Neural cell (in vitro differentiated cells): ENCODE results near the gene RECK.

Experiments
- EP300 ChIP-seq: fragments of 450-650 bp; conservative IDR thresholded peaks from 2 replicates; pipeline ENCODE4 v1.6.1; 2014; ENCODE audit warnings: antibody characterized with exemption, mild to moderate bottlenecking, moderate library complexity; ENCODE audit not compliant: poor library complexity, severe bottlenecking
- EZH2 ChIP-seq: fragments of 200-600, 300-800 bp; shearing (Covaris generic), sonication (generic); IDR thresholded peaks from 2 replicates; pipeline ENCODE4 v1.6.1; 2014; ENCODE audit warnings: antibody characterized with exemption, low read length, borderline replicate concordance, mild to moderate bottlenecking; ENCODE audit not compliant: insufficient read depth, poor library complexity, severe bottlenecking
- MXI1 ChIP-seq: fragments of 450-650 bp; conservative IDR thresholded peaks from 2 replicates; pipeline ENCODE4 v1.6.1; 2014; ENCODE audit warnings: antibody characterized with exemption, mild to moderate bottlenecking; ENCODE audit not compliant: poor library complexity, severe bottlenecking
- POLR2AphosphoS5 ChIP-seq: IDR thresholded peaks from 2 replicates; pipeline ENCODE4 v1.6.1; 2012
- RAD21 ChIP-seq: fragments of 450-650 bp; conservative IDR thresholded peaks from 2 replicates; pipeline ENCODE4 v1.6.1; 2014; ENCODE audit warnings: antibody characterized with exemption, mild to moderate bottlenecking, moderate library complexity
- SMC3 ChIP-seq: fragments of 450-650 bp; conservative IDR thresholded peaks from 2 replicates; pipeline ENCODE4 v1.6.1; 2014; ENCODE audit warnings: antibody characterized with exemption, mild to moderate bottlenecking, moderate library complexity; ENCODE audit not compliant: poor library complexity
- TAF1 ChIP-seq: IDR thresholded peaks from 2 replicates; pipeline ENCODE4 v1.6.1; 2012; ENCODE audit warnings: low read depth
- TF ChIP-seq, protein P1 (sequence below): fragments of 450-650 bp; IDR thresholded peaks from 2 replicates; pipeline ENCODE4 v1.5.1; 2014; ENCODE audit warnings: antibody characterized with exemption, mild to moderate bottlenecking, moderate library complexity; ENCODE audit not compliant: poor library complexity, severe bottlenecking
- TF ChIP-seq, protein P2 (sequence below): IDR thresholded peaks from 2 replicates; pipeline ENCODE4 v1.6.1; 2012; ENCODE audit warnings: borderline replicate concordance

DNA sequence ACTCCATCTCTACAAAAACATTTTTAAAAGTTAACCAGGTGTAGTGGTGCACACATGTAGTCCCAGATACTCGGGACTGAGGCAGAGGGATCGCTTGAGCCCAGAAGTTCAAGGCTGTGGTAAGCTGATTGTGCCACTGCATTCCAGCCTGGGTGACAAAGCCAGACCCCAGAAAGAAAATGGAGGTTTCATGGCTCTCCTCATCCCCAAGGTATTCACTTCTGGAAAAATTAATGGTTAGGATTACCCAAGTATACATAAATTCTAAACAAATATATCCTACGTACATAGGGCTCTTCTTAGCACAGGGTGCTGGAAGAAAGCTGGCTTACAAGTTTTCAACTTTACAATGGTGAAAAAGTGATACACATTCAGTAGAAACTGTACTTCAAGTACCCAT, 18.6 kb upstream of the RECK start:
- TF ChIP-seq, protein P1, sequence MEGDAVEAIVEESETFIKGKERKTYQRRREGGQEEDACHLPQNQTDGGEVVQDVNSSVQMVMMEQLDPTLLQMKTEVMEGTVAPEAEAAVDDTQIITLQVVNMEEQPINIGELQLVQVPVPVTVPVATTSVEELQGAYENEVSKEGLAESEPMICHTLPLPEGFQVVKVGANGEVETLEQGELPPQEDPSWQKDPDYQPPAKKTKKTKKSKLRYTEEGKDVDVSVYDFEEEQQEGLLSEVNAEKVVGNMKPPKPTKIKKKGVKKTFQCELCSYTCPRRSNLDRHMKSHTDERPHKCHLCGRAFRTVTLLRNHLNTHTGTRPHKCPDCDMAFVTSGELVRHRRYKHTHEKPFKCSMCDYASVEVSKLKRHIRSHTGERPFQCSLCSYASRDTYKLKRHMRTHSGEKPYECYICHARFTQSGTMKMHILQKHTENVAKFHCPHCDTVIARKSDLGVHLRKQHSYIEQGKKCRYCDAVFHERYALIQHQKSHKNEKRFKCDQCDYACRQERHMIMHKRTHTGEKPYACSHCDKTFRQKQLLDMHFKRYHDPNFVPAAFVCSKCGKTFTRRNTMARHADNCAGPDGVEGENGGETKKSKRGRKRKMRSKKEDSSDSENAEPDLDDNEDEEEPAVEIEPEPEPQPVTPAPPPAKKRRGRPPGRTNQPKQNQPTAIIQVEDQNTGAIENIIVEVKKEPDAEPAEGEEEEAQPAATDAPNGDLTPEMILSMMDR: no peak
- TF ChIP-seq SMC3 (no peak), RAD21 (no peak), POLR2AphosphoS5 (no peak), EP300 (no peak), MXI1 (no peak), TAF1 (no peak), EZH2 (no peak)
- TF ChIP-seq, protein P2, sequence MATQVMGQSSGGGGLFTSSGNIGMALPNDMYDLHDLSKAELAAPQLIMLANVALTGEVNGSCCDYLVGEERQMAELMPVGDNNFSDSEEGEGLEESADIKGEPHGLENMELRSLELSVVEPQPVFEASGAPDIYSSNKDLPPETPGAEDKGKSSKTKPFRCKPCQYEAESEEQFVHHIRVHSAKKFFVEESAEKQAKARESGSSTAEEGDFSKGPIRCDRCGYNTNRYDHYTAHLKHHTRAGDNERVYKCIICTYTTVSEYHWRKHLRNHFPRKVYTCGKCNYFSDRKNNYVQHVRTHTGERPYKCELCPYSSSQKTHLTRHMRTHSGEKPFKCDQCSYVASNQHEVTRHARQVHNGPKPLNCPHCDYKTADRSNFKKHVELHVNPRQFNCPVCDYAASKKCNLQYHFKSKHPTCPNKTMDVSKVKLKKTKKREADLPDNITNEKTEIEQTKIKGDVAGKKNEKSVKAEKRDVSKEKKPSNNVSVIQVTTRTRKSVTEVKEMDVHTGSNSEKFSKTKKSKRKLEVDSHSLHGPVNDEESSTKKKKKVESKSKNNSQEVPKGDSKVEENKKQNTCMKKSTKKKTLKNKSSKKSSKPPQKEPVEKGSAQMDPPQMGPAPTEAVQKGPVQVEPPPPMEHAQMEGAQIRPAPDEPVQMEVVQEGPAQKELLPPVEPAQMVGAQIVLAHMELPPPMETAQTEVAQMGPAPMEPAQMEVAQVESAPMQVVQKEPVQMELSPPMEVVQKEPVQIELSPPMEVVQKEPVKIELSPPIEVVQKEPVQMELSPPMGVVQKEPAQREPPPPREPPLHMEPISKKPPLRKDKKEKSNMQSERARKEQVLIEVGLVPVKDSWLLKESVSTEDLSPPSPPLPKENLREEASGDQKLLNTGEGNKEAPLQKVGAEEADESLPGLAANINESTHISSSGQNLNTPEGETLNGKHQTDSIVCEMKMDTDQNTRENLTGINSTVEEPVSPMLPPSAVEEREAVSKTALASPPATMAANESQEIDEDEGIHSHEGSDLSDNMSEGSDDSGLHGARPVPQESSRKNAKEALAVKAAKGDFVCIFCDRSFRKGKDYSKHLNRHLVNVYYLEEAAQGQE: no peak
